HEK293T (cell line): Measurements from ENCODE around the gene ULBP2.
"Not testable (repeated sequence)": the region's sequence is repeated elsewhere in the genome, so short reads cannot be mapped to it uniquely, and the experiment has no call there.

Experiments used
- ARNT ChIP-seq: fragments of 450-650 bp; IDR thresholded peaks from 2 replicates; pipeline ENCODE4 v1.6.1; 2017; ENCODE audit warnings: mild to moderate bottlenecking
- BHLHE40 ChIP-seq: fragments of 450-650 bp; IDR thresholded peaks from 2 replicates; pipeline ENCODE4 v1.6.1; 2016; ENCODE audit warnings: mild to moderate bottlenecking, moderate library complexity, borderline replicate concordance
- CTBP1 ChIP-seq: fragments of 450-650 bp; IDR thresholded peaks from 2 replicates; pipeline ENCODE4 v1.6.1; 2016; ENCODE audit warnings: borderline replicate concordance
- ELF4 ChIP-seq: fragments of 450-650 bp; IDR thresholded peaks from 2 replicates; pipeline ENCODE4 v1.6.1; 2017; ENCODE audit warnings: antibody characterized with exemption
- FOXA1 ChIP-seq: fragments of 450-650 bp; IDR thresholded peaks from 2 replicates; pipeline ENCODE4 v1.6.1; 2016; ENCODE audit warnings: mild to moderate bottlenecking
- FOXK2 ChIP-seq: fragments of 450-650 bp; IDR thresholded peaks from 2 replicates; pipeline ENCODE4 v1.6.1; 2016; ENCODE audit warnings: mild to moderate bottlenecking
- LEF1 ChIP-seq: fragments of 450-650 bp; IDR thresholded peaks from 2 replicates; pipeline ENCODE4 v1.6.1; 2017; ENCODE audit warnings: mild to moderate bottlenecking, borderline replicate concordance
- SP1 ChIP-seq: fragments of 450-650 bp; IDR thresholded peaks from 2 replicates; pipeline ENCODE4 v1.6.1; 2017
- SUZ12 ChIP-seq: fragments of 450-650 bp; IDR thresholded peaks from 2 replicates; pipeline ENCODE4 v1.6.1; 2016; ENCODE audit warnings: mild to moderate bottlenecking
- TARDBP ChIP-seq: fragments of 450-650 bp; IDR thresholded peaks from 2 replicates; pipeline ENCODE4 v1.6.1; 2016
- ZNF384 ChIP-seq: fragments of 450-650 bp; IDR thresholded peaks from 2 replicates; pipeline ENCODE4 v1.6.1; 2016

DNA sequence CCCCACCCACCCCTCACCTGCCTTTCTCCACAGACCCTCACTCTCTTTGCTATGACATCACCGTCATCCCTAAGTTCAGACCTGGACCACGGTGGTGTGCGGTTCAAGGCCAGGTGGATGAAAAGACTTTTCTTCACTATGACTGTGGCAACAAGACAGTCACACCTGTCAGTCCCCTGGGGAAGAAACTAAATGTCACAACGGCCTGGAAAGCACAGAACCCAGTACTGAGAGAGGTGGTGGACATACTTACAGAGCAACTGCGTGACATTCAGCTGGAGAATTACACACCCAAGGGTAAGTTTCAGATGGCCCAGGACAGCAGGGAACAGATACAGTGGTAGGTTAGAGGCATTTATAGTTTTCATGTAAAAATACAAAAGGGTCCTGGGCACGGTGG is 3.5 kb downstream of the ULBP2 start:
- TF ChIP-seq BHLHE40, FOXA1, SP1, LEF1, CTBP1, ZNF384, ELF4, TARDBP, ARNT, SUZ12, FOXK2: not testable (repeated sequence)
